ENCODE data around the gene CDH4. TPM values are rescaled to one million over a fixed set of nuclear protein-coding genes. Genes with fewer than 3 reads are reported as not detected.

The CDH4 gene
- total RNA-seq, 2 experiments from 2014 or later, result not detected

DNA sequence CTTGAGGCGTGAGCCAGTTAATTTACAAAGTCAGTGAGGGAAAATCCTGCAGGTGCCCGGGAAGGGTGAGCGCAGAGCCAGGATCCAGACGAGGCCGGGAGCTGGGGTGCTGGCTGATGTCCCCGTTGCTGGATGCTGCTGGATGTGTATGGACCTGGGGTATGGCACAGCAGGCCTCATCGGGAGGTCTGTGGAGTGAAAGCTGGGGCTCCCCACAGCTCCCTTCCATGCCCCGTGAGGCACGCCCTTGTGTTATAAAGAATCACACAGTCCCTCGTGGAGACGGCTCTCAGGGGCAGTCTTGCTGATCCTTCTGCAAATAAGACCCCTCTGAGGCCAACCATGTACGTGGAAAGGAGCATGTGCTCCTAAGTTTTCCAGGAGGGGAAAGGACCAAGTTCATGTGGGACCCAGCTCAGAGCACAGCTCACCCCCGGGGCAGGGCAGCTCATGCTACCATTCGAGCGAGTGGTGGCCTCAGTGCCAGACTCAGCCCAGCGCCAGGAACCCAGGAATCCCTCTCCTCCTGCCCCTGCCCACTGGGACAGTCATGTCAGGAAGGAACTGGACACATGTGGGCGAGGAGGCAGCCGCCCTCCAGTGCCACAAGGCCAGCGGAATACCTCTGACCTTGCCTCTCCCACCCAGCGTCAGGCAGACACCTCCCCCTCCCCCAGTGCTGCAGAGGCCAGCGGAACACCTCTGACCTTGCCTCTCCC is 97.5 kb downstream of the CDH4 start:
- POLR2A ChIA-PET, result no interaction called here
- no peak overlapping the region for H2AFZ ChIP-seq (ENCODE audit: low read length)
- no peaks in the 10 kb centered on the region for H3K9me2 ChIP-seq (ENCODE audit: insufficient read depth, low read length)
- no peaks in the 10 kb centered on the region for H4K20me1 ChIP-seq (ENCODE audit: insufficient read depth, low read length)
- H3K4me1 ChIP-seq (ENCODE audit: insufficient read depth, low read length, poor library complexity, severe bottlenecking), result no peaks in the 10 kb centered on the region
- CTCF ChIA-PET (ENCODE audit: unreplicated experiment), result no interaction called here
- no peak overlapping the region for H3K27ac ChIP-seq (ENCODE audit: low read depth, low read length, poor library complexity, severe bottlenecking)
- no TSS peak for BruUV-seq (replicated peaks)
- no peaks in the 10 kb centered on the region for H3K9me3 ChIP-seq (ENCODE audit: low read length)
- DNase-seq (ENCODE audit: low spot score), result no peak
- H3K4me2 ChIP-seq (ENCODE audit: low read length), result no peak overlapping the region
- intact Hi-C loops (cut with micrococcal nuclease; ENCODE audit: unreplicated experiment), result no loop called here
- H3K4me3 ChIP-seq (ENCODE audit: low read depth, low read length, poor library complexity, severe bottlenecking), result no peak overlapping the region
- H3K79me2 ChIP-seq (ENCODE audit: insufficient read depth, low read depth, low read length), result no peaks in the 10 kb centered on the region
- TF ChIP-seq EZH2phosphoT487 (IDR thresholded peaks at IDR 0.05; ENCODE audit: borderline replicate concordance, low read depth, low read length) (no peak), CTCF (conservative IDR thresholded peaks at IDR 0.05; ENCODE audit: low read length) (no peak)
- H3K36me3 ChIP-seq (ENCODE audit: insufficient read depth, low read length), result no peaks in the 10 kb centered on the region

DNA sequence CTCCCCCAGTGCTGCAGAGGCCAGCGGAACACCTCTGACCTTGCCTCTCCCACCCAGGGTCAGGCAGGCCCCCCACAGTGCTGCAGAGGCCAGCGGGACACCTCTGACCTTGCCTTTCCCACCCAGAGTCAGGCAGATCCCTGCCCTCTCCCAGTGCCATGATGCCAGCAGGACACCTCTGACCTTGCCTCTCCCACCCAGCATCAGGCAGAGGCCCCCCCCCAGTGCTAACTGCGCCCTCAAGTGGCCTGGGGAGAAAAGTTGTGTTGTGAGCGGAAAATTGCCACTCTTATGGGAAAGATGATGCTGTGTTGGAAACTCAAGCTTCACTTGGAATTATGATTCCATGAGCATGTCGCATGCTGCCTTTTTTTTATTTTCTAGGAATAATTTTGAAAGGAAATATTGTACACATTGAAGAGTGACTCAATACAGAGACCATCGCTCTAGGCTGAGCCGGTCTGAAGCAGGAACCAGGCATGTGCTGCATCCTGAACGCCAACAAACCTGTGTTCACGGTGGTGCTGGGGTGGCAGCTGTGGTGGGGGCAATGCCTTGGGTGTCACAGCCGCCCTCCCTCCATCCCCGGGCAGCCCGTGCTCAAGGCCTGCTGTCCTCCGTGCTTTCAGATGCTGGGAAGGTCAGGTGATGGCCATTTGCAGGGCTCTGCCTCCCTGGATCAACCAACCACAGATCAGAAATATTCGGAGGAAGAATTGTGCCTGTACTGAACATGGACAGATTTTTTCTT is 98.6 kb downstream of the CDH4 start:
- ChIA-PET POLR2A (interaction anchor here (0.5 kb wide), 1 partner anchor 55 kb away, joined by 3 read pairs; no protein-coding TSS in a partner anchor), CTCF (ENCODE audit: unreplicated experiment) (no interaction called here)
- H3K27ac ChIP-seq (ENCODE audit: low read depth, low read length, poor library complexity, severe bottlenecking), result no peak overlapping the region
- intact Hi-C loops (cut with micrococcal nuclease; ENCODE audit: unreplicated experiment), result no loop called here
- no peaks in the 10 kb centered on the region for H3K36me3 ChIP-seq (ENCODE audit: insufficient read depth, low read length)
- no peak for TF ChIP-seq EZH2phosphoT487 (IDR thresholded peaks at IDR 0.05; ENCODE audit: borderline replicate concordance, low read depth, low read length)
- TF ChIP-seq CTCF (conservative IDR thresholded peaks at IDR 0.05; ENCODE audit: low read length), result peak; percentile 36; the same call in 1 of the 2 replicates
- H3K9me3 ChIP-seq (ENCODE audit: low read length), result no peaks in the 10 kb centered on the region
- H3K4me2 ChIP-seq (ENCODE audit: low read length), result no peak overlapping the region
- no peaks in the 10 kb centered on the region for H3K4me1 ChIP-seq (ENCODE audit: insufficient read depth, low read length, poor library complexity, severe bottlenecking)
- DNase-seq (ENCODE audit: low spot score), result no peak
- H2AFZ ChIP-seq (ENCODE audit: low read length), result no peak overlapping the region
- H3K79me2 ChIP-seq (ENCODE audit: insufficient read depth, low read depth, low read length), result no peaks in the 10 kb centered on the region
- H4K20me1 ChIP-seq (ENCODE audit: insufficient read depth, low read length), result no peaks in the 10 kb centered on the region
- no peak overlapping the region for H3K4me3 ChIP-seq (ENCODE audit: low read depth, low read length, poor library complexity, severe bottlenecking)
- H3K9me2 ChIP-seq (ENCODE audit: insufficient read depth, low read length), result no peaks in the 10 kb centered on the region
- no TSS peak for BruUV-seq (replicated peaks)

Measured in OCI-LY7 (cell line).